ENCODE data around the gene RAB26. TPM values are rescaled to one million over a fixed set of nuclear protein-coding genes. Genes with fewer than 3 reads are reported as not detected.
"Not testable (repeated sequence)": the region's sequence is repeated elsewhere in the genome, so short reads cannot be mapped to it uniquely, and the experiment has no call there.

The RAB26 gene
- polyA plus RNA-seq (2011; rRNA removed) (0.36 and 0.67 TPM in 2 replicates), polyA minus RNA-seq (2011; rRNA and poly(A)+ RNA removed) (0.62 TPM in 1 of 2 replicates, not detected in the other)

- no peak for DNase-seq (ENCODE audit: low read depth)
- ChIA-PET POLR2A (interaction anchor here (0.6 to 1.3 kb wide), 2 partner anchors 8 to 982 kb away, joined by 3 to 4 read pairs; no protein-coding TSS in a partner anchor), CTCF (interaction anchor here (0.7 to 1.5 kb wide), 5 partner anchors 8 to 353 kb away, joined by 3 to 4 read pairs (median 3); partner anchors contain the start of gene MSRB1)
- no peaks in the 10 kb centered on the region for H3K27me3 ChIP-seq (ENCODE audit: control insufficient read depth, insufficient read depth, low read length)
- no peak for TF ChIP-seq CTCF (IDR thresholded peaks at IDR 0.05; ENCODE audit: insufficient read depth, low read depth, low read length)
- peak within 1 kb of the TSS; percentile 38 for H3K4me3 ChIP-seq (ENCODE audit: low read depth, low read length)
- H3K36me3 ChIP-seq (ENCODE audit: control insufficient read depth, insufficient read depth, low read length): peaks cover 11% of the 10 kb centered on the region
Observed at GRCh38 chr16:2147981-2148671, at the start of gene RAB26. Gene RAB26 (plus strand): TSS chr16:2148625. CDS start chr16:2148784, 159 bp downstream.

DNA sequence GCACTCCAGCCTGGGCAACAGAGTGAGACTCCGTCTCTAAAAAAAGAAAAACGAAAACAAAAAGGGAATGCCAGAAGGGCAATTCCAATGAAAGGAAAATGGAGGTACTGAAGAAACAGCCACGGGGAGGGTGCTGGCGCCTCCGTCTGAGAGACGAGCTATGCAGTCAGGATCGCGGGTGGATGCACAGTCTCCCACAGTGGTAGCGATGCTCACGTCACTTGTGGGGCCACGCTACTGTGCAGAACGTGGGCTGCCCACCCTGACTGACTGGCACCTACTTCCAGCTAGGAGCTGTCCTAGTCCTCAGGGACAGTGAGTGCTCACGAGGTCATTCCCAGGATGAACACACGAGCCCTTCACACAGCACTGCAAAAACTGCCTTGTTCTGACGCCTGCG lies 46.8 kb upstream of the RAB26 start:
- DNase-seq (ENCODE audit: low read depth); CTCF ChIA-PET; H3K4me3 ChIP-seq (ENCODE audit: low read depth, low read length); H3K27me3 ChIP-seq (ENCODE audit: control insufficient read depth, insufficient read depth, low read length); POLR2A ChIA-PET: not testable (repeated sequence)
- peaks cover 26% of the 10 kb centered on the region for H3K36me3 ChIP-seq (ENCODE audit: control insufficient read depth, insufficient read depth, low read length)

DNA sequence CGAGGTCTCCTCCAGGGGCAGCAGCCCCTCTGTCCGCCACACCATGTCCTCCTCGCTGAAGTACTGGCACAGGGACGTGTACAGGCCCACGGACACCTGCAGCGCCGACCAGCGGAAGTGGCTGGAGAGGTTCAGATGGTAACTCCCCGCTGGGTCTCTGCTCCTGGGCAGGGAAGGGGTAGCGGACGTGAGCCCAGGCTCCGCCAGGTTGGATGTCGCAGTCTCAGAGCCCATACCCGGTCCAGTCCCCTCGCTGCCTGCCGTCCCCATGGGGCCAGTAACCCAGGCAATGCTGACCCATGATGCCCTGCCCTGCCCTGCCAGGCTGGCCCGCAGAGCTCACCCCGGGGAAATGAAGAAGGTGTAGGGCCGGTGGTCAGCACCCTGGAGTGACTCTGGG lies 46.0 kb upstream of the RAB26 start:
- TF ChIP-seq CTCF (IDR thresholded peaks at IDR 0.05; ENCODE audit: insufficient read depth, low read depth, low read length): no peak
- ChIA-PET POLR2A (no interaction called here), CTCF (no interaction called here)
- no peak overlapping the region for H3K4me3 ChIP-seq (ENCODE audit: low read depth, low read length)
- H3K36me3 ChIP-seq (ENCODE audit: control insufficient read depth, insufficient read depth, low read length): peaks cover 19% of the 10 kb centered on the region
- H3K27me3 ChIP-seq (ENCODE audit: control insufficient read depth, insufficient read depth, low read length): no peaks in the 10 kb centered on the region
- no peak for DNase-seq (ENCODE audit: low read depth)

- H3K36me3 ChIP-seq (ENCODE audit: control insufficient read depth, insufficient read depth, low read length): peaks cover 23% of the 10 kb centered on the region
- H3K4me3 ChIP-seq (ENCODE audit: low read depth, low read length); POLR2A ChIA-PET; H3K27me3 ChIP-seq (ENCODE audit: control insufficient read depth, insufficient read depth, low read length); DNase-seq (ENCODE audit: low read depth); CTCF ChIA-PET: not testable (repeated sequence)
Observed at GRCh38 chr16:2104464-2104863, 44.0 kb upstream of the RAB26 start.

DNA sequence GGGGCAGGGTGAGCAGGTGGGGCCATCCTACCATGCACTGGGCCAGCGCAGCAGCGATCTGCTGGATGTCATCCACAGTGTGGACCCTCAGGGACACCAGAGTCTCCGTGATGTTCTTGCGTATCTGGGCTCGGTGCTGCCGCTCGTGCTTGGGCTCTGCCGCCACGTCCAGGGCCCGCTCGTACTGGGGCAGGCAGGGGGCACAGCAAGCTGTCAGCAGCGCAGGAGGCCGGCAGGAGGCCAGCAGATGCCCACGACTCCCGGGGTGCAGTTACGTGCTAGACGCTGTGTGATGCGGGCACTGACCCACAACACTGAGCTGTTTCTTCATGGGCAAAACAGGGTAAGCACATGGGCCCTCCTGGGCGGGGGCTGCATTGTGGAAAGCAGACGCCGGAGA lies 43.1 kb upstream of the RAB26 start:
- H3K27me3 ChIP-seq (ENCODE audit: control insufficient read depth, insufficient read depth, low read length); H3K4me3 ChIP-seq (ENCODE audit: low read depth, low read length); POLR2A ChIA-PET; CTCF ChIA-PET; DNase-seq (ENCODE audit: low read depth): not testable (repeated sequence)
- H3K36me3 ChIP-seq (ENCODE audit: control insufficient read depth, insufficient read depth, low read length): peaks cover 19% of the 10 kb centered on the region

DNA sequence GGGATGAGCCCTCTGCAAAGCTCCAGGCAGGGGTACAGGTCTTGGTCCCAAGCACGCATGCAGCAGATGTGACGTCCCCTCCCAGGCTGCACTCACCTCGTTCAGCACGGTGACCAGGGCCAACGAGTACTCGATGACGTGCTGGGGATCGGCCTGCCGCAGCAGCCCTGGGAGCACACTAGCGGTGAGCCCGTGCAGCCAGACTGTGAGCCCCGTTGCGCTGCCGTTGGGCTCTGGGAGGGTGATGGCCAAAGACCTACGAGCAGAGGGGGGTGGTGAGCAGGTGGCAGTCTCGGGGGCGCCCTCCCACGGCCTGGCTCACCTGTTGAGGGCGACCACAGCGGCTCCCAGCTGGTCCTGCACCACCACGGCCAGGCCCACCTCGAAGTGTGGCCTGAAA lies 42.7 kb upstream of the RAB26 start:
- CTCF ChIA-PET; H3K4me3 ChIP-seq (ENCODE audit: low read depth, low read length); POLR2A ChIA-PET; H3K27me3 ChIP-seq (ENCODE audit: control insufficient read depth, insufficient read depth, low read length); DNase-seq (ENCODE audit: low read depth): not testable (repeated sequence)
- peaks cover 20% of the 10 kb centered on the region for H3K36me3 ChIP-seq (ENCODE audit: control insufficient read depth, insufficient read depth, low read length)

- H3K4me3 ChIP-seq (ENCODE audit: low read depth, low read length); DNase-seq (ENCODE audit: low read depth); POLR2A ChIA-PET; CTCF ChIA-PET; H3K27me3 ChIP-seq (ENCODE audit: control insufficient read depth, insufficient read depth, low read length): not testable (repeated sequence)
- peaks cover 22% of the 10 kb centered on the region for H3K36me3 ChIP-seq (ENCODE audit: control insufficient read depth, insufficient read depth, low read length)
Observed at GRCh38 chr16:2106211-2106610, 42.2 kb upstream of the RAB26 start.

DNA sequence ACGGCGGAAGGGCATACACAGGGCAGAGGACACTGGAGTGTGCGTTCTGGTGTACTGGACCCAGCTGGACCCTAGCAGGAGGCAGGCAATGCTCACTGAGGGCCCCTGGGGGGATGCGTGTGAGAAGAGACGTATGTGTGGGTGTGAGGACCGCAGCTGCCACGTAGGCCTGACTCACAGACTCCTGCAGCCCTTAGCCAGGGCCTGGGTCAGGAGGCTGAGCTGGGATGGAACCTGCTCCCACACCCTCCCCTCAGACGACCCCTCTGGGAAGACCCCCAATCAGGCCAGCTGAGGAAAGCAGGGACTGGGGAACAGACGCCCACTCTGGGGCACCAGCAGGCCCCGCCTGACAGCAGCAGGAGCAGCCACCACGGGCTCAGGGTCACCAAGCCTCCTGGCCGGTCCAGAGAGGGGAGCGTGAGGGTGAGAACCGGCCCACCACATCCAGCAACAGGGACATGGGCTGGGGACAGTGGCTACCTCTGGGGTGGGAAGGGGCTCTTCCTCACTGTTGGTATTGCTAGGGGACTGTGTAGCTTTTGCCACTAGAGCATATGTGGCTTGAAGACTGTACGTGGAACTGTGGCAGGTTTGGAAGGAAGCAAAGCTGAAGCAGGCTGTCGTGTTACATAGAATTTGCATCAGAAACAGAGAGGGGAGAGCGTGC lies 41.2 kb upstream of the RAB26 start:
- H3K27me3 ChIP-seq (ENCODE audit: control insufficient read depth, insufficient read depth, low read length); POLR2A ChIA-PET; DNase-seq (ENCODE audit: low read depth); H3K4me3 ChIP-seq (ENCODE audit: low read depth, low read length); CTCF ChIA-PET: not testable (repeated sequence)
- H3K36me3 ChIP-seq (ENCODE audit: control insufficient read depth, insufficient read depth, low read length): peaks cover 21% of the 10 kb centered on the region

DNA sequence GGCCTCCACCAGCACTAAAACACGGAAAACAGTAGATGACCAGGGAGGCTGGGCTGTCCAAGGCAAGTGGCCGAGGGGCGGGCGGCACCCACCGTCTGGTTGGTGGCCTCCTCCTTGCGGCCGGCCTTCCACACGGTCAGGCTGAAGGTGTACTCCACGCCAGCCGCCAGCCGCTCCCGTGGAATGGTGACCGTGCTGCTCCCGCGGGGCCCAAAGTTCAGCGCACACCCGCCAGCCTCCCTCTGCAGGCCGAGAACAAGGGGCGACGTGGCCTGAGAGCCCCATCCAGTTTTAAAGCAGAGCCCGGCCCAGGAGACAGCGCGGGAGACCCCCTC lies 40.7 kb upstream of the RAB26 start:
- H3K36me3 ChIP-seq (ENCODE audit: control insufficient read depth, insufficient read depth, low read length): peaks cover 18% of the 10 kb centered on the region
- DNase-seq (ENCODE audit: low read depth); CTCF ChIA-PET; POLR2A ChIA-PET; H3K4me3 ChIP-seq (ENCODE audit: low read depth, low read length); H3K27me3 ChIP-seq (ENCODE audit: control insufficient read depth, insufficient read depth, low read length): not testable (repeated sequence)

DNA sequence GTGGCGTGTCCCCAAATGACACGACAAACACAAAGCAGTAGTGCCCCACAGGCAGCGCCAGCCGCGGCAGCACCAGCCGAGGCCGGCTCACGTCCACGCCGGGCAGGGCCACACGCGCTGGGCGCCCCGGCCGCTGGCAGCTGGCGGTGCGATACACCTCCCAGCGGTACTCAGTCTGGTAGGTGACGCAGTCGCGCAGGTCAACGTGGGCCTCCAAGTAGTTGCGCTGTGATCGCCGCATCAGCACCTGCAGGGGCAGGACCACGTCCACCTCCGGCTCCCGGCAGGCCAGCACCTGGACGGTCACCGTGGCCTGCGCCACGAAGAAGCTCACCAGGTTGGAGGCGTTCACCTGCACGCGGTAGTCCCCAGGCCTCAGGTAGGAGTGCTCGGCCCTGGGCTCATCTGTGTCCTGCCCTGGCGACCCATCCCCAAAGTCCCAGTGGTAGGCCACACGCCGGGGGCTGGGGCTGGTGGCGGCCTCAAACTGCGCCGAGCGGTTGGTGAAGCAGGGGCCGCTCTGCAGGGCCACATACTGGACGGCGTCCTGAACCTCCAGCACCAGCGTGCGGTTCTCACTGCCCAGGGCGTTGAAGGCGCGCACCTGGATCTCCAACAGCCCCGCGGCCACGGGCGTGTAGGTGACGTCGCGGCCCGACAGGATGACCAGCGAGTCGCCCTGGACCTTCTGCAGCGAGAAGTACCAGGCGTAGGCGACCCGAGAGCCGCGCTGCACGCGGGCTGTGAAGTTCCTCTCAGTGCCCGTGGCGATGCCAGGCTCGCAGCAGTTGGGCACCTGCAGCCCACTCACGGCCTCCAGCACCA lies 39.8 kb upstream of the RAB26 start:
- H3K27me3 ChIP-seq (ENCODE audit: control insufficient read depth, insufficient read depth, low read length); POLR2A ChIA-PET; DNase-seq (ENCODE audit: low read depth); CTCF ChIA-PET; H3K4me3 ChIP-seq (ENCODE audit: low read depth, low read length): not testable (repeated sequence)
- H3K36me3 ChIP-seq (ENCODE audit: control insufficient read depth, insufficient read depth, low read length): peaks cover 18% of the 10 kb centered on the region

- H3K4me3 ChIP-seq (ENCODE audit: low read depth, low read length); CTCF ChIA-PET; POLR2A ChIA-PET; H3K27me3 ChIP-seq (ENCODE audit: control insufficient read depth, insufficient read depth, low read length); DNase-seq (ENCODE audit: low read depth): not testable (repeated sequence)
- peaks cover 21% of the 10 kb centered on the region for H3K36me3 ChIP-seq (ENCODE audit: control insufficient read depth, insufficient read depth, low read length)
Observed at GRCh38 chr16:2109271-2109580, 39.2 kb upstream of the RAB26 start.
